HEK293 (cell line): ENCODE measurements around the gene HMGB2.

ENCODE experiments used
- CTCF ChIP-seq: fragments of 450-650 bp; formaldehyde crosslinking; IDR thresholded peaks from 2 replicates; pipeline ENCODE4 v1.5.1; 2016; ENCODE audit warnings: missing biosample characterization, missing genetic modification characterization
- PRDM1 ChIP-seq: fragments of 450-650 bp; formaldehyde crosslinking; IDR thresholded peaks from 2 replicates; pipeline ENCODE4; 2016; ENCODE audit warnings: missing biosample characterization, missing genetic modification characterization
- SALL2 ChIP-seq: fragments of 450-650 bp; formaldehyde crosslinking; IDR thresholded peaks from 2 replicates; pipeline ENCODE4 v1.5.0; 2017; ENCODE audit warnings: missing biosample characterization, mild to moderate bottlenecking, missing genetic modification characterization, borderline replicate concordance
- YY1 ChIP-seq: fragments of 450-650 bp; formaldehyde crosslinking; IDR thresholded peaks from 2 replicates; pipeline ENCODE4 v1.5.1; 2018; ENCODE audit warnings: missing biosample characterization, missing genetic modification characterization
- ZNF114 ChIP-seq: fragments of 450-650 bp; formaldehyde crosslinking; IDR thresholded peaks from 2 replicates; pipeline ENCODE4 v1.5.0; 2017; ENCODE audit warnings: missing biosample characterization, missing genetic modification characterization
- ZNF214 ChIP-seq: fragments of 450-650 bp; formaldehyde crosslinking; IDR thresholded peaks from 2 replicates; pipeline ENCODE4 v1.5.1; 2017; ENCODE audit warnings: missing biosample characterization, mild to moderate bottlenecking, missing genetic modification characterization, borderline replicate concordance
- ZNF23 ChIP-seq: fragments of 450-650 bp; formaldehyde crosslinking; IDR thresholded peaks from 2 replicates; pipeline ENCODE4 v1.5.1; 2016; ENCODE audit warnings: missing biosample characterization, missing genetic modification characterization, borderline replicate concordance
- ZNF311 ChIP-seq: fragments of 450-650 bp; formaldehyde crosslinking; IDR thresholded peaks from 2 replicates; pipeline ENCODE4 v1.5.1; 2017; ENCODE audit warnings: missing biosample characterization, missing genetic modification characterization, borderline replicate concordance
- ZNF558 ChIP-seq: fragments of 450-650 bp; formaldehyde crosslinking; IDR thresholded peaks from 2 replicates; pipeline ENCODE4 v1.5.1; 2016; ENCODE audit warnings: missing biosample characterization, missing genetic modification characterization
- ZNF623 ChIP-seq: fragments of 450-650 bp; formaldehyde crosslinking; IDR thresholded peaks from 2 replicates; pipeline ENCODE4 v1.5.1; 2016; ENCODE audit warnings: missing biosample characterization, missing genetic modification characterization

DNA sequence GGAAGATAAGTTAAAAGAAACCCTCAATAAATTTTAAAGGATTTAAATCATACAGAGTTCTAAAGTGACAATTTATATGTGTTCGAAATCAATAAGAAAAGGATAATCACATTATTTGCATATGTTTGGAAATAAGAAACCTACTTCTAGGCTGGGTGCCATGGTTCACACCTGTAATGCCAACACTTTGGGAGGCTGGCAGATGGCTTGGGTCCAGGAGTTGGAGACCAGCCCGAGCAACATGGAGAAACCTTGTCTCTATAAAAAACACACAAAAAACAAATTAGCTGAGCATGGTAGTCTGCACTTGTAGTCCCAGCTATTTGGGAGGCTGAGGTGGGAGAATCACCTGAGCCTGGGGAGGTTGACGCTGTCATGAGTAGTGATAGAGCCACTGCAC is 28.5 kb upstream of the HMGB2 start:
- no peak for TF ChIP-seq CTCF (tag by site-specific recombination)
- TF ChIP-seq ZNF214 (tag by site-specific recombination): no peak
- no peak for TF ChIP-seq ZNF311
- no peak for TF ChIP-seq ZNF23 (tag by site-specific recombination)
- TF ChIP-seq ZNF114 (tag by site-specific recombination): no peak
- TF ChIP-seq ZNF558 (tag by site-specific recombination): no peak
- TF ChIP-seq ZNF623: no peak
- TF ChIP-seq SALL2 (tag by site-specific recombination): no peak
- no peak for TF ChIP-seq PRDM1 (tag by site-specific recombination)
- no peak for TF ChIP-seq YY1 (tag by site-specific recombination)
